GM06990 (cell line): Measurements from ENCODE around the gene TM9SF4.
"Not testable (repeated sequence)": the region's sequence is repeated elsewhere in the genome, so short reads cannot be mapped to it uniquely, and the experiment has no call there.

Experiments
- DNase-seq: peaks from one replicate; pipeline ENCODE4 v3.0.0-alpha.2; 2011; ENCODE audit not compliant: insufficient read length; ENCODE audit errors: extremely low read depth
- H3K27me3 ChIP-seq: replicated peaks from 2 replicates; pipeline ENCODE4 v1.6.0; 2011; ENCODE audit warnings: low read length; ENCODE audit not compliant: control insufficient read depth, insufficient read depth
- H3K36me3 ChIP-seq: 2 replicates; pipeline ENCODE4 v1.5.1; 2011; ENCODE audit warnings: low read length; ENCODE audit not compliant: control insufficient read depth, insufficient read depth
- H3K4me3 ChIP-seq: replicated peaks from 2 replicates; pipeline ENCODE4 v1.5.1; 2011; ENCODE audit warnings: low read depth, mild to moderate bottlenecking, control low read depth, low read length
- CTCF ChIP-seq: IDR thresholded peaks from 2 replicates; pipeline ENCODE4 v1.5.1; 2011; ENCODE audit warnings: low read length, control low read depth, mild to moderate bottlenecking, inconsistent platforms; ENCODE audit not compliant: insufficient read depth, poor library complexity, severe bottlenecking

TM9SF4 gene

GRCh38 chr20:32114305-32114960 lies 4.9 kb downstream of the TM9SF4 start:
- peaks cover 4% of the 10 kb centered on the region for H3K36me3 ChIP-seq
- TF ChIP-seq CTCF: no peak
- no peak for DNase-seq
- no peaks in the 10 kb centered on the region for H3K27me3 ChIP-seq
- no peak overlapping the region for H3K4me3 ChIP-seq

- no peak for TF ChIP-seq CTCF
- no peak for DNase-seq
- Histone ChIP-seq H3K4me3 (no peak overlapping the region), H3K36me3 (peaks cover 4% of the 10 kb centered on the region), H3K27me3 (no peaks in the 10 kb centered on the region)
These were observed 5.8 kb downstream of the TM9SF4 start for GRCh38 chr20:32115211-32115767.

GRCh38 chr20:32116079-32116521 lies 6.6 kb downstream of the TM9SF4 start:
- Histone ChIP-seq H3K36me3 (peaks cover 4% of the 10 kb centered on the region), H3K4me3 (no peak overlapping the region), H3K27me3 (no peaks in the 10 kb centered on the region)
- TF ChIP-seq CTCF: no peak
- no peak for DNase-seq

GRCh38 chr20:32116796-32117195 lies 7.3 kb downstream of the TM9SF4 start:
- not testable (repeated sequence) for H3K4me3 ChIP-seq, DNase-seq, H3K36me3 ChIP-seq, H3K27me3 ChIP-seq

GRCh38 chr20:32118427-32118826 lies 8.9 kb downstream of the TM9SF4 start:
- H3K4me3 ChIP-seq, H3K27me3 ChIP-seq, H3K36me3 ChIP-seq, DNase-seq: not testable (repeated sequence)

GRCh38 chr20:32119734-32120133 lies 10.2 kb downstream of the TM9SF4 start:
- TF ChIP-seq CTCF: no peak
- H3K27me3 ChIP-seq: no peaks in the 10 kb centered on the region
- no peak for DNase-seq

GRCh38 chr20:32121908-32122307 lies 12.4 kb downstream of the TM9SF4 start:
- not testable (repeated sequence) for DNase-seq, H3K36me3 ChIP-seq, H3K27me3 ChIP-seq, H3K4me3 ChIP-seq

More at GRCh38 chr20:32119734-32120133, 10.2 kb downstream of the TM9SF4 start:
- no peak overlapping the region for H3K4me3 ChIP-seq
- peaks cover 3% of the 10 kb centered on the region for H3K36me3 ChIP-seq
